Ishikawa (cell line): ENCODE measurements around the gene THSD4.

Experiments used
- EP300 ChIP-seq: IDR thresholded peaks from 2 replicates; pipeline ENCODE4 v1.6.1; 2012; ENCODE audit warnings: borderline replicate concordance
- MAX ChIP-seq: IDR thresholded peaks from 2 replicates; pipeline ENCODE4 v1.6.1; 2012
- RAD21 ChIP-seq: IDR thresholded peaks from 2 replicates; pipeline ENCODE4 v1.6.1; 2012; ENCODE audit warnings: low read depth
- REST ChIP-seq: IDR thresholded peaks from 2 replicates; pipeline ENCODE4 v1.6.1; 2012; ENCODE audit warnings: low read depth, mild to moderate bottlenecking
- TAF1 ChIP-seq: IDR thresholded peaks from 2 replicates; pipeline ENCODE4 v1.6.1; 2012; ENCODE audit warnings: low read depth, mild to moderate bottlenecking

DNA sequence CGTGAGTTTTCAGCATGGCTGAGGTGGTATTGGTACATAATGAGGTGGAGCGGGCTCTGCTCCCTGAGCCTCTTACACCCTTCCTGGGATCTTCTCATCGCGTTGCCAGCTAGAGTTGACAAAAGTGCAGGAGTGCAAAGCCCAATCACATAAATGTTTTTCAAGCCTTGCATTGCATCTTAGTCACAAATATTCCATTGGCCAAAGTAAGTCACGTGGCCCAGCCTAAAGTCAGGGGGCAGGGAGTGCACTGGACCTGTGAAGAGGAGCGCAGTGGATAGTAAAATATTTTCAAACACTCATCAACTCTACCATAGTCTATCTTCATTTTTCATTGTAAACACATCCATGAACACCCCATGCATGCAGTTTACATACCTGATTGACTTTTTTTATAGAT, 365.3 kb downstream of the THSD4 start:
- TF ChIP-seq TAF1 (no peak), EP300 (no peak), MAX (no peak), RAD21 (no peak), REST (no peak)
